GM12891 (cell line): ENCODE results near the gene RHOB.

Experiments used
- PAX5 ChIP-seq: IDR thresholded peaks from 2 replicates; pipeline ENCODE4 v1.6.1; 2011; ENCODE audit warnings: low read length, moderate library complexity, mild to moderate bottlenecking; ENCODE audit not compliant: insufficient read depth, severe bottlenecking
- POLR2A ChIP-seq: IDR thresholded peaks from 2 replicates; pipeline ENCODE4 v1.6.1; 2011; ENCODE audit warnings: low read depth, low read length, control low read depth
- POLR2AphosphoS5 ChIP-seq: IDR thresholded peaks from 2 replicates; pipeline ENCODE4 v1.6.1; 2011; ENCODE audit warnings: low read depth, low read length, control low read depth
- POU2F2 ChIP-seq: IDR thresholded peaks from 2 replicates; pipeline ENCODE4 v1.6.1; 2011; ENCODE audit warnings: low read depth, mild to moderate bottlenecking, control low read depth, low read length, moderate library complexity
- SPI1 ChIP-seq: IDR thresholded peaks from 2 replicates; pipeline ENCODE4 v1.6.1; 2011; ENCODE audit warnings: low read depth, low read length, control low read depth
- TAF1 ChIP-seq: IDR thresholded peaks from 2 replicates; pipeline ENCODE4 v1.6.1; 2011; ENCODE audit warnings: low read depth, low read length, control low read depth

GRCh38 chr2:20422402-20423271 lies 24.2 kb upstream of the RHOB start:
- TF ChIP-seq POU2F2 (no peak), SPI1 (no peak), TAF1 (no peak), POLR2AphosphoS5 (no peak), POLR2A (no peak), PAX5 (no peak)
